ENCODE data around the gene ZNF423. TPM values are rescaled to one million over a fixed set of nuclear protein-coding genes. Genes with fewer than 3 reads are reported as not detected.

Gene ZNF423
- total and polyA plus RNA-seq, 2 of the 13 experiments (the other 11 are each of a cell fraction or from before 2014, with no cell fraction given), result 0.07 to 0.31 TPM

DNA sequence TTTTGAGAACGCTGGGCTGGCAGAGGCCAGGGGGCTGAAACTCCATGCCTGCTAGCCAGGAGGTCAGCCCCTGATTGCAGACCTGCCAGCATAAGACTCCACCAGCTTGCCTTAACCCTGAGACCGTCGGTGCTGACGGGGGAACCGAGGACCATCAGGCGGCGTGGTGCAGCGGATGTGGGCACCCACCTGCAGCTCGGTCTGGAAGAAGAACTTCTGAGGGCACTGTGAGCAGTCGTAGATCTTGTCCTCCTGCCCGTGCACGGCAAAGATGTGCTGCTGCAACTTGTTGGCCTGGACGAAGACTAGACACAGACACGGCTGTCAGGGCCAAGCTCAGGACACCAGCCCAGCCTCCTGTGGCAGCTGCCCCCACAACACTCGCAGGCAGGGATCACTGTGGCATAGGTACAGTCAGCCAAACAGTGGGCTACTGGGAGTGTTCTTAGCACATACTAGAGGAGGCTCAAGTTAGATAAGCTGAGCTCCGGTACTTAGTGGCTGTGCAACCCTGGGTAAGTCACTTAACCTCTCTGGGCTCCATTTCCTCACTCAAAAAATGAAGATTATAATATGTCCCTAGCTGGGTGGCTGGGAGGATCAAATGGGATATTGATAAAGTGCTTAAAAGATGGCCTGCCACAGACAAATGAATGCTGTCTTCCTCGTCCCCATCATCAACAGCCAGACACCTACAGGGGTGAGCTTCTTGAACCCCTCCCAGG, 332.3 kb downstream of the ZNF423 start:
- peaks cover 2 to 4% of the 10 kb centered on the region in 2 experiments; a peak in 4 of 5 replicates for H3K27me3 ChIP-seq (ENCODE audit: control insufficient read depth in 1 of 2, insufficient read depth in 2 of 2, low read length in 2 of 2)
- WGBS (ENCODE audit: low lambda C conversion rate), result 42% methylated on average over 15 of the region's 17 CpGs
- H3K27ac ChIP-seq (ENCODE audit: extremely low read length, insufficient read depth, low read length), result no peak overlapping the region
- no peaks in the 10 kb centered on the region for H3K4me1 ChIP-seq (ENCODE audit: insufficient read depth, low read length)
- no peak overlapping the region for H3K4me3 ChIP-seq (replicated peaks in 1 of 3; ENCODE audit: insufficient read depth in 1 of 3, low read depth in 2 of 3, low read length in 3 of 3)
- intact Hi-C loops (cut with micrococcal nuclease; ENCODE audit: unreplicated experiment) (no loop called here), in situ Hi-C loops (cut with HindIII; ENCODE audit: extremely low pct_ligation_motif_present, low pct_unique_long_range_greater_than_20kb) (no loop called here)
- H2AFZ ChIP-seq (ENCODE audit: low read length), result no peak overlapping the region
- FAIRE-seq (no peak), DNase-seq (ENCODE audit: low spot score) (no peak), ATAC-seq (no peak)
- H3K9ac ChIP-seq (ENCODE audit: insufficient read depth, low read depth, low read length), result no peak overlapping the region
- ChIA-PET CTCF (ENCODE audit: low intra/inter-chr PET ratio, low total read pairs) (no interaction called here), POLR2A (no interaction called here)
- no peaks in the 10 kb centered on the region for H3K79me2 ChIP-seq (ENCODE audit: insufficient read depth, low read length)
- no peaks in the 10 kb centered on the region for H4K20me1 ChIP-seq (ENCODE audit: insufficient read depth, low read length)
- H3K9me3 ChIP-seq (ENCODE audit: low read length), result no peaks in the 10 kb centered on the region
- no peak overlapping the region for H3K4me2 ChIP-seq (ENCODE audit: low read depth, low read length)
- no peaks in the 10 kb centered on the region for H3K36me3 ChIP-seq (replicated peaks in 1 of 2; ENCODE audit: control insufficient read depth in 1 of 2, insufficient read depth in 2 of 2, low read length in 2 of 2)
- BruUV-seq (replicated peaks), result no TSS peak
- TF ChIP-seq ZNF768 (CRISPR knock-in tag; IDR thresholded peaks at IDR 0.05), result peak; percentile 70
- no peak for TF ChIP-seq ZFP62 (CRISPR knock-in tag; IDR thresholded peaks at IDR 0.05)

GRCh38 chr16:49521734-49522325, 334.1 kb downstream of the ZNF423 start:
- H3K79me2 ChIP-seq (ENCODE audit: insufficient read depth, low read length), result no peaks in the 10 kb centered on the region
- H3K27me3 ChIP-seq (ENCODE audit: control insufficient read depth in 1 of 2, insufficient read depth in 2 of 2, low read length in 2 of 2), result peaks cover 0 to 2% of the 10 kb centered on the region in 2 experiments; a peak in 1 of 5 replicates
- H3K9ac ChIP-seq (ENCODE audit: insufficient read depth, low read depth, low read length), result no peak overlapping the region
- no peaks in the 10 kb centered on the region for H3K36me3 ChIP-seq (replicated peaks in 1 of 2; ENCODE audit: control insufficient read depth in 1 of 2, insufficient read depth in 2 of 2, low read length in 2 of 2)
- no peak overlapping the region for H3K4me2 ChIP-seq (ENCODE audit: low read depth, low read length)
- intact Hi-C loops (cut with micrococcal nuclease; ENCODE audit: unreplicated experiment), result no loop called here
- in situ Hi-C loops (cut with HindIII; ENCODE audit: extremely low pct_ligation_motif_present, low pct_unique_long_range_greater_than_20kb), result no loop called here
- CTCF ChIA-PET (ENCODE audit: low intra/inter-chr PET ratio, low total read pairs), result no interaction called here
- no peak overlapping the region for H2AFZ ChIP-seq (ENCODE audit: low read length)
- TF ChIP-seq ZSCAN21 (CRISPR knock-in tag; IDR thresholded peaks at IDR 0.05; ENCODE audit: borderline replicate concordance) (no peak), NFE2 (CRISPR knock-in tag; IDR thresholded peaks at IDR 0.05) (no peak), MYNN (CRISPR knock-in tag; IDR thresholded peaks at IDR 0.05; ENCODE audit: low read depth) (no peak), ZNF572 (CRISPR knock-in tag; IDR thresholded peaks at IDR 0.05) (no peak), KDM5B (CRISPR knock-in tag; IDR thresholded peaks at IDR 0.05; ENCODE audit: borderline replicate concordance) (no peak)
- TF ChIP-seq, protein P1, sequence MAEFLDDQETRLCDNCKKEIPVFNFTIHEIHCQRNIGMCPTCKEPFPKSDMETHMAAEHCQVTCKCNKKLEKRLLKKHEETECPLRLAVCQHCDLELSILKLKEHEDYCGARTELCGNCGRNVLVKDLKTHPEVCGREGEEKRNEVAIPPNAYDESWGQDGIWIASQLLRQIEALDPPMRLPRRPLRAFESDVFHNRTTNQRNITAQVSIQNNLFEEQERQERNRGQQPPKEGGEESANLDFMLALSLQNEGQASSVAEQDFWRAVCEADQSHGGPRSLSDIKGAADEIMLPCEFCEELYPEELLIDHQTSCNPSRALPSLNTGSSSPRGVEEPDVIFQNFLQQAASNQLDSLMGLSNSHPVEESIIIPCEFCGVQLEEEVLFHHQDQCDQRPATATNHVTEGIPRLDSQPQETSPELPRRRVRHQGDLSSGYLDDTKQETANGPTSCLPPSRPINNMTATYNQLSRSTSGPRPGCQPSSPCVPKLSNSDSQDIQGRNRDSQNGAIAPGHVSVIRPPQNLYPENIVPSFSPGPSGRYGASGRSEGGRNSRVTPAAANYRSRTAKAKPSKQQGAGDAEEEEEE (CRISPR knock-in tag; IDR thresholded peaks at IDR 0.05; ENCODE audit: borderline replicate concordance), result no peak
- ATAC-seq, result no peak
- DNase-seq (ENCODE audit: low spot score), result no peak
- H3K4me3 ChIP-seq (replicated peaks in 1 of 3; ENCODE audit: insufficient read depth in 1 of 3, low read depth in 2 of 3, low read length in 3 of 3), result no peak overlapping the region
- FAIRE-seq, result no peak
- BruUV-seq (replicated peaks), result no TSS peak
- no peaks in the 10 kb centered on the region for H3K4me1 ChIP-seq (ENCODE audit: insufficient read depth, low read length)
- no peaks in the 10 kb centered on the region for H4K20me1 ChIP-seq (ENCODE audit: insufficient read depth, low read length)
- no peaks in the 10 kb centered on the region for H3K9me3 ChIP-seq (ENCODE audit: low read length)
- POLR2A ChIA-PET, result no interaction called here
- 54% methylated on average over 6 of the region's 7 CpGs for WGBS (ENCODE audit: low lambda C conversion rate)
- H3K27ac ChIP-seq (ENCODE audit: extremely low read length, insufficient read depth, low read length), result no peak overlapping the region

Data from HepG2 (cell line).